ENCODE measurements around the gene EHD3.

DNA sequence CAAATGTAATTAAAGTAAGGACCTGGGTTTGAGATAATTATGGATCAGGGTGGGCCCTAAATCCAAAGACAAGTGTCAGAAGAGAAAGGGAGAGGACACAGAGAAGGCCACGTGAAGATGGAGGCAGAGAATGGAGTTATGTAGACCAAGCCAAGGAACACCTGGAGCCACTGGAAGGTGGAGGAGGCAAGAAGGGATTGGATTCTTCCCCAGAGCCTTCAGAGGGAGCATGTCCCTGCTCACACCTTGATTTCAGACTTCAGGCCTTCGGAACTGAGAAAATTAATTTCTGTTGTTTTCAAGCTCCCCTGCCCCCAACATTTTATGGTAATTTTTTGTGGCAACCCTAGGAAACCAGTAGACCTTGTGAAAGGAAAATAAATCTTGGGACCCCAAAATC is 36.3 kb upstream of the EHD3 start:
- TF ChIP-seq, protein P1, sequence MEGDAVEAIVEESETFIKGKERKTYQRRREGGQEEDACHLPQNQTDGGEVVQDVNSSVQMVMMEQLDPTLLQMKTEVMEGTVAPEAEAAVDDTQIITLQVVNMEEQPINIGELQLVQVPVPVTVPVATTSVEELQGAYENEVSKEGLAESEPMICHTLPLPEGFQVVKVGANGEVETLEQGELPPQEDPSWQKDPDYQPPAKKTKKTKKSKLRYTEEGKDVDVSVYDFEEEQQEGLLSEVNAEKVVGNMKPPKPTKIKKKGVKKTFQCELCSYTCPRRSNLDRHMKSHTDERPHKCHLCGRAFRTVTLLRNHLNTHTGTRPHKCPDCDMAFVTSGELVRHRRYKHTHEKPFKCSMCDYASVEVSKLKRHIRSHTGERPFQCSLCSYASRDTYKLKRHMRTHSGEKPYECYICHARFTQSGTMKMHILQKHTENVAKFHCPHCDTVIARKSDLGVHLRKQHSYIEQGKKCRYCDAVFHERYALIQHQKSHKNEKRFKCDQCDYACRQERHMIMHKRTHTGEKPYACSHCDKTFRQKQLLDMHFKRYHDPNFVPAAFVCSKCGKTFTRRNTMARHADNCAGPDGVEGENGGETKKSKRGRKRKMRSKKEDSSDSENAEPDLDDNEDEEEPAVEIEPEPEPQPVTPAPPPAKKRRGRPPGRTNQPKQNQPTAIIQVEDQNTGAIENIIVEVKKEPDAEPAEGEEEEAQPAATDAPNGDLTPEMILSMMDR (IDR thresholded peaks at IDR 0.05; ENCODE audit: low read length): no peak
- no peak for TF ChIP-seq EZH2phosphoT487 (IDR thresholded peaks at IDR 0.05; ENCODE audit: low read length)

Measured in MM.1S (cell line).